Neutrophil (primary cell): ENCODE measurements around the gene NT5C3A.

Experiments used
- H3K27ac ChIP-seq: fragments of 200-600 bp; sonication (generic); 2 replicates; pipeline ENCODE4 v1.5.1; 2016; ENCODE audit warnings: mild to moderate bottlenecking, moderate library complexity
- H3K27me3 ChIP-seq: fragments of 200-600 bp; sonication (generic); 2 replicates; pipeline ENCODE4 v1.6.0; 2016; ENCODE audit warnings: mild to moderate bottlenecking
- H3K36me3 ChIP-seq: fragments of 200-600 bp; sonication (generic); 2 replicates; pipeline ENCODE4 v1.5.1; 2017
- H3K4me1 ChIP-seq, 2 experiments: fragments of 200-600 bp in 1 of 2; sonication (generic) in 1 of 2; 1 replicate in 1 of 2; 2 replicates in 1 of 2; pipeline versions ENCODE4 v1.5.1 to v1.6.1; 2013 to 2016; ENCODE audit warnings: low read depth in 1 of 2, low read length in 1 of 2, mild to moderate bottlenecking in 1 of 2, moderate library complexity in 1 of 2; ENCODE audit not compliant: control insufficient read depth in 1 of 2, insufficient read depth in 1 of 2
- H3K4me3 ChIP-seq, 2 experiments: fragments of 200-600 bp in 1 of 2; sonication (generic) in 1 of 2; 1 replicate in 1 of 2; 2 replicates in 1 of 2; pipeline ENCODE4 v1.5.1; 2013 to 2016; ENCODE audit warnings: low read depth in 1 of 2, low read length in 1 of 2, mild to moderate bottlenecking in 1 of 2, moderate library complexity in 1 of 2
- H3K9me3 ChIP-seq: fragments of 200-600 bp; sonication (generic); 2 replicates; pipeline ENCODE4 v1.5.1; 2016
- TF ChIP-seq, protein P1 (sequence below): fragments of 200-600 bp; sonication (generic); IDR thresholded peaks from 2 replicates; pipeline ENCODE4 v1.5.1; 2016; ENCODE audit warnings: antibody characterized with exemption

Gene NT5C3A

DNA sequence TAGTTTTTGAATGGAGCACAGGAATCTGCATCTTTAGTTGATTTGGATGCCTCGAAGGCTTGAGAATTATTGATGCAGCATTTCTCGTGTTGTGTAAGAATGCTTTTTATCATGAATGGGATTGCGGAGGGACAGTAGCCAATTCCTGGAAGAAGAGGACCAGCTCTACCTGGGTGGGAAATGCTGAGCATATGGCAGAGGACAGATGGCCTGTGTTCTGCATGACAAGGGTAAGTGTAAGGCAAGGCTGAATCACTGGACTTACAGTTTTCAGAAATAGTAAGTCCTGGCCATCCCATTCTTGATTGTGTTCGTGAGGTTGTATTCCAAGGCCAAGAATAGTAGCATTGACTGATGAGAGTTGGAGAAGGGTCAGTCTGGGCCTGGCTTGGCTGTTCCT, 30.7 kb upstream of the NT5C3A start:
- H3K36me3 ChIP-seq, result peaks cover 49% of the 10 kb centered on the region
- no peaks in the 10 kb centered on the region for H3K9me3 ChIP-seq
- H3K27ac ChIP-seq, result no peak overlapping the region
- H3K4me3 ChIP-seq, result no peak overlapping the region
- H3K27me3 ChIP-seq, result no peaks in the 10 kb centered on the region
- H3K4me1 ChIP-seq, result no peaks in the 10 kb centered on the region
- TF ChIP-seq, protein P1, sequence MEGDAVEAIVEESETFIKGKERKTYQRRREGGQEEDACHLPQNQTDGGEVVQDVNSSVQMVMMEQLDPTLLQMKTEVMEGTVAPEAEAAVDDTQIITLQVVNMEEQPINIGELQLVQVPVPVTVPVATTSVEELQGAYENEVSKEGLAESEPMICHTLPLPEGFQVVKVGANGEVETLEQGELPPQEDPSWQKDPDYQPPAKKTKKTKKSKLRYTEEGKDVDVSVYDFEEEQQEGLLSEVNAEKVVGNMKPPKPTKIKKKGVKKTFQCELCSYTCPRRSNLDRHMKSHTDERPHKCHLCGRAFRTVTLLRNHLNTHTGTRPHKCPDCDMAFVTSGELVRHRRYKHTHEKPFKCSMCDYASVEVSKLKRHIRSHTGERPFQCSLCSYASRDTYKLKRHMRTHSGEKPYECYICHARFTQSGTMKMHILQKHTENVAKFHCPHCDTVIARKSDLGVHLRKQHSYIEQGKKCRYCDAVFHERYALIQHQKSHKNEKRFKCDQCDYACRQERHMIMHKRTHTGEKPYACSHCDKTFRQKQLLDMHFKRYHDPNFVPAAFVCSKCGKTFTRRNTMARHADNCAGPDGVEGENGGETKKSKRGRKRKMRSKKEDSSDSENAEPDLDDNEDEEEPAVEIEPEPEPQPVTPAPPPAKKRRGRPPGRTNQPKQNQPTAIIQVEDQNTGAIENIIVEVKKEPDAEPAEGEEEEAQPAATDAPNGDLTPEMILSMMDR, result no peak

DNA sequence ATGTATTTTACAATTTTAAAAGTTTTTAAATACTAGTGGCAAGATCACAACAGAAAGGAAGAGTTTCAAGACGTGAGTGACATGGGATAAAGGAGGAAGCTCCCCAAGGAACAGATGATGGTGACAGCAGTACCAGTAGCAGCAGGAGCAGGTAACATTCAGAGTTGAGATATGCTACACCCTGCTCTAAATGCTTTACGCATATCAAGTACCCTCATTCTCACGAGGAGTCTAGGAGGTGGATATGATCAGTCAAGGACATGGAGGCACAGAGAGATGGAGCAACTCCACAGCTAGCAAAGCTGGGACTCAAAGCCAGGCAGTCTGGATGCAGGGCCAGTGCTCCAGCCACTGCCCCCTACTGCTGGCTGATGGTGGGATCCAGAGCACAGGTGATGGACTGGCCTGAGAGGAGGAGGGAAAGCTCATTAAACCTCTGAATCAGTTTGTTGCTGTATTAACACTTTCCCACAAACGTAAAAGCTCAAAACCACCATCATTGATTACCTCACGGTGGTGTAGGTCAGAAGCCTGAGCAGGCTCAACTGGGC, 29.1 kb upstream of the NT5C3A start:
- Histone ChIP-seq H3K36me3 (peaks cover 34% of the 10 kb centered on the region), H3K27me3 (no peaks in the 10 kb centered on the region), H3K9me3 (no peaks in the 10 kb centered on the region), H3K4me3 (no peak overlapping the region), H3K27ac (no peak overlapping the region), H3K4me1 (no peaks in the 10 kb centered on the region)
- TF ChIP-seq, protein P1, result no peak

DNA sequence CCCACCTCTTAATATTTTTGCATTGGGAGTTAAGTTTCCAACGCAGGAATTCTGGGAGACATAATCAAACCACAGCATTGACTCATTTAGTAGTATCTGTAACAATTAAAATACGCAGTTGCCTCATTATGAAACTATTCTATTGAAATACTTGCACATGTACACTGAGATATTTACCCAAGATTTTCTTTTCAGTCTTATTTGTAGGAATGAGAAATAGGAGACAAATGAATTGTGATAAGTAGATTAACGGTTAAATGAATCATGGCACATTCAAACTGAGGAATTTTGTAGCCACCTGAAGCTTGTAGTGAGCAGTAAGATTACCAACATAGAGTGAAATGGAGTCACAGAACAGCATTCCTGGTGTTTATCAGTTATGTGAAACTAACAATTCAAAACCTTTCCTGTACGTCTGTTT, 28.5 kb upstream of the NT5C3A start:
- Histone ChIP-seq H3K27me3 (no peaks in the 10 kb centered on the region), H3K9me3 (no peaks in the 10 kb centered on the region), H3K27ac (no peak overlapping the region), H3K4me1 (no peaks in the 10 kb centered on the region), H3K4me3 (no peak overlapping the region), H3K36me3 (peaks cover 28% of the 10 kb centered on the region)
- TF ChIP-seq, protein P1, result no peak

DNA sequence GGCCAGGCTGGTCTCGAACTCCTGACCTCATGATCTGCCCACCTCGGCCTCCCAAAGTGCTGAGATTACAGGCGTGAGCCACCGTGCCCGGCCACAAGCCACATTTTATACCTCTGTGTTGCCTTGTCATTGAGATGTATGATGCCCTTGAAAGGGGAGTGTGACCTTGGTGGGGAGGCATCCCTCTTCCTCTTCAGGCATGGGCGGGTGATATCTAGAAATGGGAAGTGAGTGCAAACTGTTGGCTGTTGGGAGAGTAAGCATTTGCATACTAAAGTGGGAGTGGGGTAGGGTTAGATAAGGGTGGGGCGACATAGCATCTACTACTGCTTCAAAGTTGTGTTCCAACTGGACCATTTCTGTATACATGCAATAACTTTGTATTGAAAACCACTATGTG, 26.6 kb upstream of the NT5C3A start:
- H3K9me3 ChIP-seq, result no peaks in the 10 kb centered on the region
- H3K27ac ChIP-seq, result no peak overlapping the region
- H3K27me3 ChIP-seq, result no peaks in the 10 kb centered on the region
- no peak overlapping the region for H3K4me3 ChIP-seq
- H3K4me1 ChIP-seq, result no peaks in the 10 kb centered on the region
- H3K36me3 ChIP-seq, result peaks cover 11% of the 10 kb centered on the region
- TF ChIP-seq, protein P1, result no peak

DNA sequence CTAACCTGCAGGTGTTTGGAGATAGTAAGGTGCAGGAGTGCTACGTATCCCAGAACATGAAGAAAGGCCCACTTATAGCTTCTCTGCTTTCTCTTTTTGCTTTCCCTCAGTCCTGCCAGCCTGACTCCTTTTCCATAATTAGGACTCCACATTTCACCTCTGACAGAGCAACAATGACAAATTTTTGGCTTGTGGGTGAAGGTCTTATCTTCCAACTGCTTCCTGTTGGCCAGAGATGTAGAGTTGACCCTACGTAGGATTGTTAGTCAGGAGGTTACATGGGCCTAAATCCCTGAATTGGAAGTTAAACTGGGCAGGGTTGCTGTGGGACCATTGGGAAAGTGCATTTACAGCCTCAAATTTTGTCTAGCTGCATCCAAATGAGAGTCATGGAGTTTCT, 25.3 kb upstream of the NT5C3A start:
- H3K36me3 ChIP-seq, result no peaks in the 10 kb centered on the region
- no peak overlapping the region for H3K4me3 ChIP-seq
- H3K4me1 ChIP-seq, result no peaks in the 10 kb centered on the region
- no peaks in the 10 kb centered on the region for H3K9me3 ChIP-seq
- H3K27ac ChIP-seq, result no peak overlapping the region
- TF ChIP-seq, protein P1, result no peak
- no peaks in the 10 kb centered on the region for H3K27me3 ChIP-seq

DNA sequence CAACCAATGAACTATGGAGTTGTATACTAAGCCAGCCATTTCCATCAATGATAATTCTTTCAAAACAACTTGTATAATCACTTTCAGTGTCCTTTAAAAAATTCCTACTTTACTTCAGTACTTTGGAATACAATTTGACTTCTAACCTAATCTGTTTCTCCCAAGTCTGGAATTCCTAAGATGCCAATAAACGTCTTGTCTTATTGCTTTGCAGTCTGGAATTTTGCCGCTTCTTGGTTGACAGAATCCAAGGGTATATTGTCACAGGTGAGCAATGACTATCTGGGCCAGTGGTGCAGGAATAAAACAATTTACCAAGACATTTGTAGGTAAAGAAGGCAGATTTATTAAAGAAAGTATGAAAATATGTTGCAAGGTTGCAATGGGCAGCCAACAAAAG, 24.8 kb upstream of the NT5C3A start:
- H3K9me3 ChIP-seq, result no peaks in the 10 kb centered on the region
- TF ChIP-seq, protein P1, result no peak
- H3K4me1 ChIP-seq, result no peaks in the 10 kb centered on the region
- H3K36me3 ChIP-seq, result no peaks in the 10 kb centered on the region
- H3K27ac ChIP-seq, result no peak overlapping the region
- no peaks in the 10 kb centered on the region for H3K27me3 ChIP-seq
- H3K4me3 ChIP-seq, result no peak overlapping the region
